Activated CD8-positive, alpha-beta T cell treated with anti-CD3 and anti-CD28 coated beads for 36 hours (primary cell): ENCODE measurements around the gene WDR18. TPM values are rescaled to one million over a fixed set of nuclear protein-coding genes. Genes with fewer than 3 reads are reported as not detected.

Experiments
- ATAC-seq: fragments of 200-7000 bp; cut with Tn5 transposase; one replicate; pipeline ENCODE4 v1.10.0; 2021; ENCODE audit warnings: mild to moderate bottlenecking, moderate library complexity
- CTCF ChIA-PET: fragments of 350-600 bp; sonication (Branson Sonifier 250); formaldehyde crosslinking; loops from one replicate; lab custom pipeline; 2021; ENCODE audit warnings: antibody characterized with exemption; lab: Charles Lee
- POLR2A ChIA-PET: fragments of 350-600 bp; sonication (Branson Sonifier 250); formaldehyde crosslinking; loops from one replicate; lab custom pipeline; 2021; ENCODE audit warnings: antibody characterized with exemption; lab: Charles Lee
- DNase-seq: peaks from one replicate; pipeline ENCODE4 v3.0.0-alpha.2; 2020
- H3K27ac Mint-ChIP-seq: one replicate; pipeline ENCODE4 v1.8.0; 2021; ENCODE audit warnings: mild to moderate bottlenecking, mixed read lengths
- H3K27me3 Mint-ChIP-seq: one replicate; pipeline ENCODE4 v1.8.0; 2021; ENCODE audit warnings: mixed read lengths
- H3K36me3 Mint-ChIP-seq: one replicate; pipeline ENCODE4 v1.8.0; 2021; ENCODE audit warnings: low read depth, mixed read lengths
- H3K4me1 Mint-ChIP-seq: one replicate; pipeline ENCODE4 v1.8.0; 2021; ENCODE audit warnings: low read depth, mixed read lengths
- H3K4me3 Mint-ChIP-seq: one replicate; pipeline ENCODE4 v1.8.0; 2021; ENCODE audit warnings: mild to moderate bottlenecking, moderate library complexity, mixed read lengths
- H3K9me3 Mint-ChIP-seq: one replicate; pipeline ENCODE4 v1.8.0; 2021; ENCODE audit warnings: mixed read lengths
- intact Hi-C: fragments of 100-400 bp; cut with micrococcal nuclease; formaldehyde crosslinking; loops from one replicate; pipeline ENCODE4 v1.10.0; 2022
- total RNA-seq, 2 experiments: library from RNA; stranded (reverse); gene quantifications; one replicate each; pipeline ENCODE4 v1.2.3, GENCODE V29; 2021
- TF ChIP-seq, protein P1 (sequence below): fragments of 200-600 bp; IDR thresholded peaks from one replicate; pipeline ENCODE4 v1.8.0; 2022; ENCODE audit warnings: antibody characterized with exemption, mild to moderate bottlenecking

Gene WDR18
- total RNA-seq, 2 experiments from 2014 or later = 75.3 to 78.1 TPM

DNA sequence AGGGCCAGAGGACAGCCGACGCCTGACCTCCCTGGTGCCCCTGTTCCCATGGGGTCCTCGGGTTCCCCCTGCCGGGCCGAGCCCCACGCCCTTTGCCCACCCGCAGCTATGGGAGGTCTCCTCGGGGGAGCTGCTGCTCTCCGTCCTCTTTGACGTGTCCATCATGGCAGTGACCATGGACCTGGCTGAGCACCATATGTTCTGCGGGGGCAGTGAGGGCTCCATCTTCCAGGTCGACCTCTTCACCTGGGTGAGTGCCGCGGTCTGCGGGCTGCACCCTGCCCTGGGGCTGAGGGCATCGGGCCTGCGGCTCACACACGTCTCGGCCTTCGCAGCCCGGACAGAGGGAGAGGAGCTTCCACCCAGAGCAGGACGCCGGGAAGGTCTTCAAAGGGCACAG lies 6.6 kb downstream of the WDR18 start:
- Mint-ChIP-seq H3K36me3 (peaks cover 17% of the 10 kb centered on the region), H3K27me3 (no peaks in the 10 kb centered on the region), H3K9me3 (no peaks in the 10 kb centered on the region), H3K27ac (no peak overlapping the region), H3K4me1 (peaks cover 6% of the 10 kb centered on the region), H3K4me3 (no peak overlapping the region)
- DNase-seq = no peak
- TF ChIP-seq, protein P1, sequence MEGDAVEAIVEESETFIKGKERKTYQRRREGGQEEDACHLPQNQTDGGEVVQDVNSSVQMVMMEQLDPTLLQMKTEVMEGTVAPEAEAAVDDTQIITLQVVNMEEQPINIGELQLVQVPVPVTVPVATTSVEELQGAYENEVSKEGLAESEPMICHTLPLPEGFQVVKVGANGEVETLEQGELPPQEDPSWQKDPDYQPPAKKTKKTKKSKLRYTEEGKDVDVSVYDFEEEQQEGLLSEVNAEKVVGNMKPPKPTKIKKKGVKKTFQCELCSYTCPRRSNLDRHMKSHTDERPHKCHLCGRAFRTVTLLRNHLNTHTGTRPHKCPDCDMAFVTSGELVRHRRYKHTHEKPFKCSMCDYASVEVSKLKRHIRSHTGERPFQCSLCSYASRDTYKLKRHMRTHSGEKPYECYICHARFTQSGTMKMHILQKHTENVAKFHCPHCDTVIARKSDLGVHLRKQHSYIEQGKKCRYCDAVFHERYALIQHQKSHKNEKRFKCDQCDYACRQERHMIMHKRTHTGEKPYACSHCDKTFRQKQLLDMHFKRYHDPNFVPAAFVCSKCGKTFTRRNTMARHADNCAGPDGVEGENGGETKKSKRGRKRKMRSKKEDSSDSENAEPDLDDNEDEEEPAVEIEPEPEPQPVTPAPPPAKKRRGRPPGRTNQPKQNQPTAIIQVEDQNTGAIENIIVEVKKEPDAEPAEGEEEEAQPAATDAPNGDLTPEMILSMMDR = no peak
- intact Hi-C loops = no loop called here
- ChIA-PET CTCF (no interaction called here), POLR2A (no interaction called here)
- no peak for ATAC-seq

DNA sequence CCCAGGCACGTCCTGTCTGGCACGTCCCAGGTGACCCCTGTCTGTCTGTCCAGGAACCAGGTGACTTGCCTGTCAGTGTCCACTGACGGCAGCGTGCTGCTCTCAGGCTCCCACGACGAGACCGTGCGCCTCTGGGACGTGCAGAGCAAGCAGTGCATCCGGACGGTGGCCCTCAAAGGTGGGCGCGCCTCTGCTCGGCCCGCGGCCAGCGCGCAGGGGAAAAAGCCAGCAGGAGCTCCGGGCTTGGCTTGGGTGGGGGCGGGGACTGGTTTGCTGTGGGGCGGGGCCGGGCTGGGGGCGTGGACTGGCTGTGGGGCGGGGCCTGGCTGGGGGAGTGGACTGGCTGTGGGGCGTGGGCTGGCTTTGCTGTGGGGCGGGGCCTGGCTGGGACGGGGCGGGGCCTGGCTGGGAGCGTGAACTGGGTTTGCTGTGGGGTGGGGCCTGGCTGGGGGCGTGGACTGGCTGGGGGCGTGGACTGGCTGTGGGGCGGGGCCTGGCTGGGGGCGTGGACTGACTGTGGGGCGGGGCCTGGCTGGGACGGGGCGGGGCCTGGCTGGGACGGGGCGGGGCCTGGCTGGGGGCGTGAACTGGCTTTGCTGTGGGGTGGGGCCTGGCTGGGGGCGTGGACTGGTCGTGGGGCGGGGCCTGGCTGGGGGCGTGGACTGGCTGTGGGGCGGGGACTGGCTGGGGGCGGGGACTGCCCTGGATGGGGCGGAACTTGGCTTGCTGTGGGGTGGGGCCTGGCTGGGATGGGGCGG lies 7.2 kb downstream of the WDR18 start:
- POLR2A ChIA-PET = interaction anchor here (1.4 kb wide), 1 partner anchor 27 kb away, joined by 3 read pairs; no protein-coding TSS in a partner anchor
- CTCF ChIA-PET = interaction anchor here (0.6 kb wide), 1 partner anchor 116 kb away, joined by 3 read pairs; no protein-coding TSS in a partner anchor
- ATAC-seq (peak; percentile 88), DNase-seq (peak; percentile 81)
- Mint-ChIP-seq H3K27ac (no peak overlapping the region), H3K9me3 (no peaks in the 10 kb centered on the region), H3K27me3 (no peaks in the 10 kb centered on the region), H3K4me3 (no peak overlapping the region), H3K36me3 (peaks cover 17% of the 10 kb centered on the region), H3K4me1 (peaks cover 9% of the 10 kb centered on the region)
- intact Hi-C loops = no loop called here
- TF ChIP-seq, protein P1 = no peak

DNA sequence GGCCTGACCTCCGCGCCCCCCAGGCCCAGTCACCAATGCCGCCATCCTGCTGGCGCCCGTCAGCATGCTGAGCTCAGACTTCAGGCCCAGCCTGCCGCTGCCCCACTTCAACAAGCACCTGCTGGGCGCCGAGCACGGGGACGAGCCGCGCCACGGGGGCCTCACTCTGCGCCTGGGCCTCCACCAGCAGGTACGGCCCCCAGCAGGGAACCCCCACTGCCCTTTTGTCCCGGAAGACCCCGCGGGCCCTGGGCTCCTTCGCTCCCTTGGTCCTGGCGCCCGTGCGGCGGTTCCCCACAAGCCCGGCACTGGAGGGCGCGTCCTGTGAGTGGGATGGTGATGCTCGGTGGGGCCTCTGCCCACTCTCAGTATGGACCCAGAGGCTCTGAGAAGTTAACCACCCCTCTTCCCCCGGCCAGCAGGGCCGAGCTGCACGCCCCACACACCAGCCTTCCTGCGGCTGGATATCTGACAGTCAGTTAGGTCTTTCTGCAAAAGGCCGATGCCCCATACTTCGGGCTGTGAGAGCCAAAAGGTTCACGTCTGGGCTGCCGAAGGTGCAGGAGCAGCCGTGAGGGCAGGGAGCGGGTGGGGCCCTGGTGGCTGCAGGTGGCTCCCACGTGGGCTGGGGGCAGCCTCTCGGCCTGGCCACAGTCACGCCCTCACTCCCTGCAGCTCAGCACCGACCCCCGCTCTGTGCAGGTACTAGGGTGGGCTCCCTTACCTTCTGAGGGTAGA lies 8.0 kb downstream of the WDR18 start:
- ChIA-PET POLR2A (interaction anchor here (0.8 to 1.7 kb wide), 3 partner anchors 8 to 28 kb away, joined by 3 to 5 read pairs (median 4); no protein-coding TSS in a partner anchor), CTCF (no interaction called here)
- DNase-seq = no peak
- intact Hi-C loops = no loop called here
- Mint-ChIP-seq H3K27ac (no peak overlapping the region), H3K36me3 (peaks cover 13% of the 10 kb centered on the region), H3K4me3 (no peak overlapping the region), H3K9me3 (no peaks in the 10 kb centered on the region), H3K4me1 (peaks cover 9% of the 10 kb centered on the region), H3K27me3 (no peaks in the 10 kb centered on the region)
- no peak for ATAC-seq
- TF ChIP-seq, protein P1 = no peak

DNA sequence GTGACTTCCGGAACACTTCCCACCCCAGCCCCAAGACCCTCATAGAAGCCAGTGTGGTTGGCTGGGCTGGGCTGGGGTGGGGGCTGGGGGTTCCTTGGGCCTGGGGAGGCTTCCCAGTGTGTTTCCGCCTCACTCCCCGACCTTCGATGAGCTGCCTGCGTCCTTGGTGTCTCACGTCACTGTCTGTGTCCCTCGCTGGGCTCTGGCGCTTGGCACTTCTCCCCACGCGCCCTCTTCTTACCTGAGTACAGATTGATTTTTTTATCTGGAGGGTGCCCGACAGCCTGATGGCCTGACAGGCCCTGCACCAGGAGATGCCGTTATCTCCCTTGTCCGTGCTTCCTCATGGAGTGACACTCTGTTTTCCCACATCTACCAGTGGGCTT lies 8.5 kb downstream of the WDR18 start:
- no peak for ATAC-seq
- CTCF ChIA-PET = no interaction called here
- peaks cover 1% of the 10 kb centered on the region for H3K27me3 Mint-ChIP-seq

More for the DNA sequence above, 8.5 kb downstream of the WDR18 start:
- Mint-ChIP-seq H3K27ac (no peak overlapping the region), H3K36me3 (peaks cover 13% of the 10 kb centered on the region), H3K4me1 (peaks cover 9% of the 10 kb centered on the region), H3K4me3 (no peak overlapping the region), H3K9me3 (no peaks in the 10 kb centered on the region)
- intact Hi-C loops = no loop called here
- TF ChIP-seq, protein P1 = no peak
- DNase-seq = no peak
- POLR2A ChIA-PET = interaction anchor here (0.8 to 1.7 kb wide), 4 partner anchors 8 to 28 kb away, joined by 3 to 5 read pairs (median 4); partner anchors contain the start of gene WDR18
